Mesenchymal stem cell (in vitro differentiated cells and primary cell): ENCODE measurements around the gene SETDB1.

Source experiments
- DNase-seq: peaks from one replicate; pipeline ENCODE4 v3.0.0-alpha.2; 2013
- H2AFZ ChIP-seq: one replicate; pipeline ENCODE4 v1.6.1; 2013; ENCODE audit warnings: low read depth, mild to moderate bottlenecking, control low read depth, inconsistent platforms, low read length, moderate library complexity
- H2AK5ac ChIP-seq: 2 replicates; pipeline ENCODE4 v1.6.1; 2013; ENCODE audit warnings: low read length, moderate library complexity, mild to moderate bottlenecking, inconsistent platforms; ENCODE audit not compliant: severe bottlenecking
- H2BK120ac ChIP-seq: one replicate; pipeline ENCODE4 v1.6.1; 2013; ENCODE audit warnings: low read depth, mild to moderate bottlenecking, inconsistent platforms, low read length, moderate library complexity
- H2BK12ac ChIP-seq, 2 experiments: one replicate each; pipeline ENCODE4 v1.6.1; 2013; ENCODE audit warnings: inconsistent platforms in 2 of 2, low read length in 2 of 2, mild to moderate bottlenecking in 2 of 2, moderate library complexity in 2 of 2, control low read depth in 1 of 2
- H2BK15ac ChIP-seq: one replicate; pipeline ENCODE4 v1.6.1; 2013; ENCODE audit warnings: mild to moderate bottlenecking, low read depth, inconsistent platforms; ENCODE audit not compliant: poor library complexity, severe bottlenecking
- H2BK5ac ChIP-seq: 2 replicates; pipeline ENCODE4 v1.6.1; 2013; ENCODE audit warnings: low read depth, mild to moderate bottlenecking, low read length, control low read depth, inconsistent platforms; ENCODE audit not compliant: poor library complexity, severe bottlenecking
- H3K14ac ChIP-seq, 2 experiments: one replicate each; pipeline ENCODE4 v1.6.1; 2013; ENCODE audit warnings: inconsistent platforms in 2 of 2, low read length in 2 of 2, control low read depth in 1 of 2, mild to moderate bottlenecking in 1 of 2, moderate library complexity in 1 of 2
- H3K18ac ChIP-seq, 2 experiments: one replicate each; pipeline ENCODE4 v1.6.1; 2013; ENCODE audit warnings: inconsistent platforms in 2 of 2, low read length in 2 of 2, control low read depth in 1 of 2, low read depth in 1 of 2, mild to moderate bottlenecking in 1 of 2
- H3K23ac ChIP-seq, 2 experiments: one replicate each; pipeline ENCODE4 v1.6.1; 2013; ENCODE audit warnings: inconsistent platforms in 2 of 2, low read length in 2 of 2, mild to moderate bottlenecking in 2 of 2, moderate library complexity in 2 of 2, control low read depth in 1 of 2
- H3K27ac ChIP-seq: 2 replicates; pipeline ENCODE4 v1.5.1; 2013; ENCODE audit warnings: mild to moderate bottlenecking, moderate library complexity, low read length, control low read depth, inconsistent platforms; ENCODE audit not compliant: poor library complexity, severe bottlenecking
- H3K27me3 ChIP-seq, 2 experiments: 2 replicates each; pipeline versions ENCODE4 v1.6.1 to v1.7.0; 2013; ENCODE audit warnings: low read length in 2 of 2, mild to moderate bottlenecking in 2 of 2, moderate library complexity in 2 of 2, control low read depth in 1 of 2, inconsistent platforms in 1 of 2; ENCODE audit not compliant: control insufficient read depth in 1 of 2, insufficient read depth in 1 of 2
- H3K36me3 ChIP-seq, 2 experiments: 2 replicates each; pipeline versions ENCODE4 v1.6.1 to v1.7.0; 2013; ENCODE audit warnings: low read length in 2 of 2, control low read depth in 1 of 2, inconsistent platforms in 1 of 2, low read depth in 1 of 2, mild to moderate bottlenecking in 1 of 2; ENCODE audit not compliant: insufficient read depth in 2 of 2, control insufficient read depth in 1 of 2
- H3K4ac ChIP-seq, 2 experiments: one replicate each; pipeline ENCODE4 v1.6.1; 2013; ENCODE audit warnings: inconsistent platforms in 2 of 2, low read length in 2 of 2, mild to moderate bottlenecking in 2 of 2, moderate library complexity in 2 of 2, control low read depth in 1 of 2, low read depth in 1 of 2
- H3K4me1 ChIP-seq: 2 replicates; pipeline ENCODE4 v1.6.1; 2013; ENCODE audit warnings: low read depth, low read length, control low read depth; ENCODE audit not compliant: control insufficient read depth, insufficient read depth
- H3K4me2 ChIP-seq: 2 replicates; pipeline ENCODE4 v1.6.1; 2013; ENCODE audit warnings: low read length, mild to moderate bottlenecking, inconsistent platforms; ENCODE audit not compliant: poor library complexity, severe bottlenecking
- H3K4me3 ChIP-seq, 2 experiments: 2 replicates each; pipeline versions ENCODE4 v1.5.1 to v1.7.0; 2013; ENCODE audit warnings: low read length in 2 of 2, mild to moderate bottlenecking in 2 of 2, control low read depth in 1 of 2, low read depth in 1 of 2; ENCODE audit not compliant: insufficient read depth in 1 of 2
- H3K79me1 ChIP-seq: replicated peaks from 2 replicates; pipeline ENCODE4 v1.6.1; 2013; ENCODE audit warnings: mild to moderate bottlenecking, control low read depth, low read length, inconsistent platforms; ENCODE audit not compliant: poor library complexity, severe bottlenecking
- H3K9ac ChIP-seq: 2 replicates; pipeline ENCODE4 v1.7.0; 2013; ENCODE audit warnings: mild to moderate bottlenecking, low read length, moderate library complexity
- H3K9me3 ChIP-seq: 2 replicates; pipeline ENCODE4 v1.7.0; 2013; ENCODE audit warnings: mild to moderate bottlenecking, low read length; ENCODE audit not compliant: control insufficient read depth
- H4K8ac ChIP-seq: one replicate; pipeline ENCODE4 v1.6.1; 2013; ENCODE audit warnings: inconsistent platforms, mild to moderate bottlenecking, low read length, moderate library complexity
- H4K91ac ChIP-seq: one replicate; pipeline ENCODE4 v1.6.1; 2013; ENCODE audit warnings: mild to moderate bottlenecking, low read length, inconsistent platforms
- WGBS: methylation state at CpG from one replicate; pipeline ENCODE4 v1.1.7; 2013; ENCODE audit warnings: mixed read lengths; 5-methylcytosine and 5-hydroxymethylcytosine counted together

Gene SETDB1

DNA sequence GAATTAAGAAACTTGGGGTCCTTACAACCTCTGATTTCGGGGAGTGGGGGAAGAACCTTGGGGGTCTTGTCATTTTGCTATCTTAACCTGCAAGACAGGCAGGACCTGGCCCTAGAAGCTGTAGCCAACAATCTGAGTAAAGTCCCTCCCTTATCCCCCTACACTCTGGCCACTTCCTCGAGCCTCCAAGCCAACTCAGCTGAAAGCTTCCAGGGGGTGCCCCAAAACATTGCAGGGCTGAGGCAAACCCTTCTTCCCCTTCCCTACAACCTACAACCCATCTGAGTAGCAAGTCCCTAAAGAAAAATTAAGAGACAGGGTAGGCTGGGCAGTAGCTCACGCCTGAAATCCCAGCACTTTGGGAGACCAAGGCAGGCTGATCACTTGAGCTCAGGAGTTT is 43.5 kb downstream of the SETDB1 start:
- Histone ChIP-seq H3K14ac (no peak overlapping the region), H4K91ac (no peak overlapping the region)

GRCh38 chr1:150970808-150971582 is 44.8 kb downstream of the SETDB1 start:
- Histone ChIP-seq H3K27me3 (no peaks in the 10 kb centered on the region), H2BK120ac (no peak overlapping the region), H3K27ac (peak overlapping the region; percentile 88), H4K8ac (no peak overlapping the region), H3K4ac (no peak overlapping the region), H3K9ac (peak overlapping the region; percentile 96), H3K9me3 (no peaks in the 10 kb centered on the region), H3K36me3 (peaks cover 30 to 31% of the 10 kb centered on the region in 2 experiments), H2BK5ac (no peak overlapping the region), H3K4me2 (peak overlapping the region; percentile 85), H4K91ac (no peak overlapping the region), H3K23ac (no peak overlapping the region), H3K18ac (peak overlapping the region; percentile 61 to 71), H2BK15ac (peak overlapping the region; percentile 13), H3K14ac (peak overlapping the region in 1 of 2 experiments; percentile 53), H3K4me1 (peaks cover 35% of the 10 kb centered on the region), H2BK12ac (peak overlapping the region in 1 of 2 experiments; percentile 67), H2AK5ac (peak overlapping the region; percentile 34), H2AFZ (no peak overlapping the region), H3K79me1 (peaks cover 25% of the 10 kb centered on the region), H3K4me3 (peak overlapping the region in 1 of 2 experiments; percentile 97)
- WGBS: 39% methylated on average over 9 of the region's 11 CpGs
- peak; percentile 87 for DNase-seq

More for the DNA sequence above, 43.5 kb downstream of the SETDB1 start:
- Histone ChIP-seq H2AK5ac (no peak overlapping the region), H2BK120ac (no peak overlapping the region), H3K4me2 (no peak overlapping the region), H2BK15ac (no peak overlapping the region), H3K9ac (no peak overlapping the region), H3K4ac (no peak overlapping the region), H3K27ac (no peak overlapping the region), H2AFZ (no peak overlapping the region), H3K79me1 (peaks cover 31% of the 10 kb centered on the region), H3K36me3 (peaks cover 40 to 45% of the 10 kb centered on the region in 2 experiments), H3K23ac (no peak overlapping the region), H3K18ac (no peak overlapping the region), H2BK5ac (no peak overlapping the region), H2BK12ac (no peak overlapping the region), H3K9me3 (no peaks in the 10 kb centered on the region), H4K8ac (no peak overlapping the region), H3K4me3 (no peak overlapping the region), H3K27me3 (no peaks in the 10 kb centered on the region), H3K4me1 (peaks cover 32% of the 10 kb centered on the region)
- DNase-seq: no peak
- WGBS: 100% methylated on average over 3 of the region's 3 CpGs

DNA sequence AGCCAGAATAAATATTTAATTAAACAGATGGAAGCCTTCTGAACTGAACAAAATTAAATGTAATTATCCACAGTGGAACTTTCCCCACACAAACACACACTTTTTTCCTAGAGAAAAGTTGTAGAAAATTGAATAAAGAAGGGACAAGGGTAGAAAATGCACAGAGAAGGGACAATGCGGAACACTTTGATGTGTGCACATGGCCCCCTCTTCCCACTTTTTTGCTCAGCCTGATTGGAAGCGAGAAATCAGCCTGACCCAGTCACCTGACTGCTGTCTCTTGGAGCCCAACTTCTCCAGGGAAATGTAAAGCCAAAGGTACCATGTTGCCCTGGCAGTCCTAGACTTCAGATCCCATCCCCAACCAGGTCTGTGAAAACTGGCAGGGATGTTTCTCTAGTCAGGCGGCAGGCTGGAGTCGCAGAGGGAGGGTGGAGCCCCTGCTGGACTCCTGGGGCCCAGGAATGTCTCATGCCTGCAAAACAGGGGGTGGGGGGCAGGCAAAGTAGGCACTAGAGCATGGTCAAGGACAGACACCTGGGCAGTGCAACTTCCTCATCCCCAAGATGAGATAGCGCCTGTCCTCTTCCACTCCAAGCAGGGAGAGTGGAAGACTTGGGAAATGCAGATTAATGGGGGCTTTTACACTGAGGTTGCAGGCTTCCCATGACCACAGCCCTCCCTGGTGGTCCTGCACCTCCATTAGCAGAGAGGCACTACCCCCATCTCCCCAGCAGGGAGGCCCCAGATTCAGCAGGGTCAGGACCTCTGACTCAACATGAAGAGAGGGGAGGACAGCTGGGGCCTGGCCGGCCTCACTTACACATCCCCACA is 45.6 kb downstream of the SETDB1 start:
- no peak overlapping the region for H2BK5ac ChIP-seq
- H3K4me1 ChIP-seq: peaks cover 37% of the 10 kb centered on the region
- DNase-seq: peak; percentile 59
- peak overlapping the region; percentile 85 for H3K4me2 ChIP-seq
- no peak overlapping the region for H2BK120ac ChIP-seq
- H2AK5ac ChIP-seq: peak overlapping the region; percentile 69
- peak overlapping the region in 1 of 2 experiments; percentile 97 for H3K23ac ChIP-seq
- H3K27me3 ChIP-seq: no peaks in the 10 kb centered on the region
- peaks cover 22 to 23% of the 10 kb centered on the region in 2 experiments for H3K36me3 ChIP-seq
- peak overlapping the region; percentile 88 for H3K27ac ChIP-seq
- H3K9me3 ChIP-seq: no peaks in the 10 kb centered on the region
- 38% methylated on average over 5 of the region's 6 CpGs for WGBS
- peak overlapping the region; percentile 96 for H3K9ac ChIP-seq
- H3K4ac ChIP-seq: peak overlapping the region in 1 of 2 experiments; percentile 91
- H2AFZ ChIP-seq: no peak overlapping the region
- peak overlapping the region; percentile 9 for H4K8ac ChIP-seq
- H2BK12ac ChIP-seq: peak overlapping the region; percentile 29 to 59
- H3K79me1 ChIP-seq: peaks cover 17% of the 10 kb centered on the region
- peak overlapping the region in 1 of 2 experiments; percentile 30 for H3K14ac ChIP-seq
- H2BK15ac ChIP-seq: no peak overlapping the region
- peak overlapping the region; percentile 76 for H4K91ac ChIP-seq
- H3K4me3 ChIP-seq: peak overlapping the region in 1 of 2 experiments; percentile 97
- H3K18ac ChIP-seq: peak overlapping the region; percentile 25 to 93
